ENCODE data around the gene TREX2. TPM values are rescaled to one million over a fixed set of nuclear protein-coding genes. Genes with fewer than 3 reads are reported as not detected.
A peak's percentile ranks its signal among the peaks of the same experiment; 100 is the strongest.

TREX2 gene
- total and polyA plus RNA-seq, 4 donors = 0.61 to 1.2 (median 0.64) TPM

GRCh38 chrX:153477901-153478300 is 32.0 kb upstream of the TREX2 start:
- DNase-seq = peak in 2 of 3 donors; percentile 34 to 46
- no peak for ATAC-seq (ENCODE audit: insufficient read depth, low FRiP score)
- H3K9ac ChIP-seq (ENCODE audit: insufficient read depth in 1 of 2, low read length in 2 of 2) = no peak overlapping the region
- TF ChIP-seq CTCF (IDR thresholded peaks at IDR 0.05; ENCODE audit: control extremely low read depth, extremely low read depth) = no peak
- H3K9me3 ChIP-seq (ENCODE audit: control insufficient read depth in 4 of 4, insufficient read depth in 3 of 4, low read length in 3 of 4) = peaks cover 0 to 7% (median 0%) of the 10 kb centered on the region in 4 donors
- H3K27ac ChIP-seq (ENCODE audit: low read depth in 1 of 2, low read length in 1 of 2) = no peak overlapping the region
- WGBS, 2 donors = 69 to 79% methylated on average over 8 to 9 of the region's 9 CpGs
- peaks cover 0 to 30% (median 11%) of the 10 kb centered on the region in 5 donors for H3K4me1 ChIP-seq (ENCODE audit: control insufficient read depth in 5 of 5, insufficient read depth in 5 of 5, low read length in 5 of 5)
- H3K36me3 ChIP-seq (ENCODE audit: control insufficient read depth in 4 of 4, insufficient read depth in 4 of 4, low read length in 4 of 4) = no peaks in the 10 kb centered on the region
- no peaks in the 10 kb centered on the region for H3K27me3 ChIP-seq (ENCODE audit: control insufficient read depth in 3 of 3, insufficient read depth in 3 of 3, low read length in 2 of 3)
- no peak overlapping the region for H3K4me3 ChIP-seq

- H3K9ac ChIP-seq (ENCODE audit: insufficient read depth in 1 of 2, low read length in 2 of 2) = peak overlapping the region in 1 of 2 donors; percentile 47
- peaks cover 0 to 30% (median 11%) of the 10 kb centered on the region in 5 donors for H3K4me1 ChIP-seq (ENCODE audit: control insufficient read depth in 5 of 5, insufficient read depth in 5 of 5, low read length in 5 of 5)
- DNase-seq (no peak), ATAC-seq (ENCODE audit: insufficient read depth, low FRiP score) (no peak)
- H3K27ac ChIP-seq (ENCODE audit: low read depth in 1 of 2, low read length in 1 of 2) = peak overlapping the region; percentile 2 to 62
- H3K36me3 ChIP-seq (ENCODE audit: control insufficient read depth in 4 of 4, insufficient read depth in 4 of 4, low read length in 4 of 4) = no peaks in the 10 kb centered on the region
- H3K9me3 ChIP-seq (ENCODE audit: control insufficient read depth in 4 of 4, insufficient read depth in 3 of 4, low read length in 3 of 4) = peaks cover 0 to 7% (median 0%) of the 10 kb centered on the region in 4 donors
- 65 to 67% methylated on average over 6 to 11 of the region's 11 CpGs for WGBS, 2 donors
- H3K4me3 ChIP-seq = no peak overlapping the region
- no peak for TF ChIP-seq CTCF (IDR thresholded peaks at IDR 0.05; ENCODE audit: control extremely low read depth, extremely low read depth)
- H3K27me3 ChIP-seq (ENCODE audit: control insufficient read depth in 3 of 3, insufficient read depth in 3 of 3, low read length in 2 of 3) = no peaks in the 10 kb centered on the region
Measured at GRCh38 chrX:153477364-153477857, 31.6 kb upstream of the TREX2 start.

GRCh38 chrX:153476666-153477363 is 31.0 kb upstream of the TREX2 start:
- ATAC-seq (ENCODE audit: insufficient read depth, low FRiP score) = no peak
- Histone ChIP-seq H3K27me3 (ENCODE audit: control insufficient read depth in 3 of 3, insufficient read depth in 3 of 3, low read length in 2 of 3) (no peaks in the 10 kb centered on the region), H3K27ac (ENCODE audit: low read depth in 1 of 2, low read length in 1 of 2) (peak overlapping the region; percentile 37 to 62), H3K9me3 (ENCODE audit: control insufficient read depth in 4 of 4, insufficient read depth in 3 of 4, low read length in 3 of 4) (peaks cover 0 to 7% (median 0%) of the 10 kb centered on the region in 4 donors), H3K36me3 (ENCODE audit: control insufficient read depth in 4 of 4, insufficient read depth in 4 of 4, low read length in 4 of 4) (no peaks in the 10 kb centered on the region), H3K4me1 (ENCODE audit: control insufficient read depth in 5 of 5, insufficient read depth in 5 of 5, low read length in 5 of 5) (peaks cover 0 to 30% (median 11%) of the 10 kb centered on the region in 5 donors), H3K9ac (ENCODE audit: insufficient read depth in 1 of 2, low read length in 2 of 2) (no peak overlapping the region), H3K4me3 (no peak overlapping the region)
- 63 to 66% methylated on average over 15 to 16 of the region's 16 CpGs for WGBS, 2 donors
- DNase-seq = peak; percentile 70 to 86 (median 78)
- no peak for TF ChIP-seq CTCF (IDR thresholded peaks at IDR 0.05; ENCODE audit: control extremely low read depth, extremely low read depth)

Data from lung (tissue), 12 donors.